Stimulated activated CD4-positive, alpha-beta T cell treated with anti-CD3 and anti-CD28 coated beads, Interleukin-1b, Interleukin-23, amount 100 ng/mL, for 4 hours (primary cell): ENCODE results near the gene CDH4.
"Not testable (repeated sequence)": the region's sequence is repeated elsewhere in the genome, so short reads cannot be mapped to it uniquely, and the experiment has no call there.

Experiments
- DNase-seq, 2 donors: peaks; one replicate each; pipeline ENCODE4 v3.0.0-alpha.2; 2020; ENCODE audit warnings: low read depth in 2 of 2

CDH4 gene

DNA sequence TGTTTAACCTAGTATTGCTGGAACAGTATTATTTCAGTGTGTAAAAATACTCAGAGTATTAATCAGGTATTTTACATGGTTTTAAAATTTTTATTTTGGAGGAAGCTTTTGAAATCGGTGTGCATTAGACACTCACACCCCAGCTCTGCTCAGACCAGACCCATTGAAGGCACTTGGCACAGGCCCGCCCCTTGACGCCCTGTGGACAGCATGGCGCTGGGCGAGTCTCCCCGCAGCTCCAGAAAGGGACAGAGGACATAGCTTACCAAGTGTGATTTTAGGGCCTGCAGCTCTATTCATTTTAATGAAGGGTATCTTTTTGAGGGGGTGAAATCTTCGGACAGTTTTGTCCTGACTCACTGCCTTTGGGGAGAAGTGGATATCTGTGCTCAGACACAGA is 164.5 kb downstream of the CDH4 start:
- DNase-seq: no peak

DNA sequence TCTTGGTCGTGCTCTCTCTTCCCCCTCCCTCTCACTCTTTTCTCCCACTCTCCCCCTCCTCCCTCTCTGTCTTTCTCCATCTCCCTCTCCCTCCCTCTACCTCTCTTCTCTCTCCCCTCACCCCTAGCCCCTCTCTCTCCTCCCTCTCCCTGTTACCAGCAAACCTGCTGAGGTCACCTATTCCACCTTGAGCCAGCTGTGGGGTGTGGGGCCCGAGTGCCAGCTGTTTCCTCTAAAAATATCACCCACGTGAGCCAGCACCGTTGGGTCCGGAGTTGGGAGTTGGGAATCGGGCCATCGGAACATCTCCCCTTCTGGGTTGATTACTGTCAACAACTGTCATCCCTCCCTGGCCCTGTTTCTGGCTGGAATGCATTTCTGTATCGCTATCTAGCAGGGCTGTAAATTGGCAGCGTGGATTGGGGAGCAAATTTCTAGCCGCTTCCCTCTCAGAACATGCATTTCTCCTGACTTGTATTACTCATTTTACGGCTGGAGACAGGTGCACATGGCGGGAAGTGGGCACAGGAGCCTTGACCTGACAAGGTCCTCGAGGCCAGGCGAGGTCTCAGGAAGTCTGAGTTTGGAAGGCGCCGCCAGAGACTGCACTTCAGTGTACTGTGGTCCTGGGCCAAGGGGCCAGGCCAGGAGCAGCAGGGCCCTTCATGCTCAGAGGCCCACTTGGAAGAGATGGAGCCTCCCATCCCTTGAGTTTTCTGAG is 165.3 kb downstream of the CDH4 start:
- DNase-seq: no peak

DNA sequence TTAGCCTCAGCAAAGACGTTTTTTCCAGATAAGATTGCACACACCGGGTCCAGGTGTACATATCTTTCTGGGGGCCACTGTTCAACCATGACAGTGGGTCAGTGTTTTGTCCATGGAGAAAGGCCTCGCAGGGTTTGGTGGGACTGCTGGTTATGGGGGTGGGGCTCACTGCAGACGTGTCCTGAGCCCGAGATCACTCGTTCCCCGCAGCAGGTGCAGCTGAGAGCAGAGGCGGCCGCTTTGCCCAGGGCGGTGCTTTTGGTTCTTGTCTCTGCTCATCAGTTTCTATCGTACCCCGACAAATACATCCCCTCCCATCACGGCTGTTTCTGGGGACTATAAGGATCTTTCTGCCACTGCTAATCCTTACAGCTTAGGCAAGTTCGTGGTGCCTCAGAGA is 166.9 kb downstream of the CDH4 start:
- DNase-seq: no peak

DNA sequence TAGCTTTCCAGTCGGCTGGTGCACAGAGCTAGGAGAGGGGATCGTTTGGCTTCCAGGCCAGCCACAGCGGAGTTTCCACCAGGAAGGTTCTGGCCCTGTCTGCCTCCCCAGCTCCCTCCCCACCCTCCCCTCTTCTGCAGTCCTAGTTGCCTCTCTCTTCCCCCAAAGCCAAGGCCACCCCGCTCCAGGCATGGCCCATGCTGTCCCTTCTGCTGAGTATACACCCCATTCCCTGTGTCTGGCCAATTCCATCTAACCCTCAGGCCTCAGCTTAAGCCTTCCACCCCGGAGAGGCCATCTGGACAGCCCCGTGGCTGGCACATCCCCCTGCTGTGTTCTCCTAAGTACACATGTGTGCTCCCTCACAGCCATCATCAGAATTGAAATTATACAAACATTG is 167.4 kb downstream of the CDH4 start:
- DNase-seq: no peak

DNA sequence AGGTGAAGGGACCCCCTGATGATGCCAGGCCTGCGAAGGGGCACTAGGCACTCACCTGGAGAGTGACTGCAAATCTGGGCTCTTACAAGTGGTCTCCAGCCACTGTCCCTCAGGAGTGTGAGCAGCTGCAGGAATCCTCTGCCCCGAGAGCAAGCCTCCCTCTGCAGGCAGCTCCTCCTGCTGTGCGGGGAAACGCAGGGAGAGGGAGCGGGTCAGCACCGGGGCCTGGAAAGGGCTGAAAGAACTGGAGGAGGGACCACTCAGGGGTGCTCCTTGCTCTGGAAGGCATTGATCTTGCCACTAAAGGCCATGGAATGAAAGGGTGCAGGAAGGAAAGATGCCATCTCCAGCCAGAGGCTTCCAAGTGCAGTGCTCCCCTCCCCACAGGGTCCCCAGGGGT is 168.0 kb downstream of the CDH4 start:
- no peak for DNase-seq

DNA sequence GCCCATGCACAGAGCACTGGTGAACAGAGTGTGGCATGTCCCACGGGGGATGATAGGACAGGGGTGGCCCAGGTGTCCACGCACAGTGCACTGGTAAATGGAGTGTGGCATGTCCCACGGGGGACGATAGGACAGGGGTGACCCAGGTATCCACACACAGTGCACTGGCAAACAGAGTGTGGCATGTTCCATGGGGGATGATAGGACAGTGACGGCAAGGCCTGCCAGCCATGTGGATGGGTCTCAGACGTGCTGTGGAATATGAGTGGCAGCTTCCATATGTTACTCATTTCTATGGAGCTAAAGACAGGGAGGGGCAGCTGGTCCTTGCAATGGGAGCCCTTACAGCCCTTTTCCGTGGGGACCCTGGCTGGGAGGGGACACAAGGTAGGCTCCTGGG is 168.7 kb downstream of the CDH4 start:
- DNase-seq: no peak

DNA sequence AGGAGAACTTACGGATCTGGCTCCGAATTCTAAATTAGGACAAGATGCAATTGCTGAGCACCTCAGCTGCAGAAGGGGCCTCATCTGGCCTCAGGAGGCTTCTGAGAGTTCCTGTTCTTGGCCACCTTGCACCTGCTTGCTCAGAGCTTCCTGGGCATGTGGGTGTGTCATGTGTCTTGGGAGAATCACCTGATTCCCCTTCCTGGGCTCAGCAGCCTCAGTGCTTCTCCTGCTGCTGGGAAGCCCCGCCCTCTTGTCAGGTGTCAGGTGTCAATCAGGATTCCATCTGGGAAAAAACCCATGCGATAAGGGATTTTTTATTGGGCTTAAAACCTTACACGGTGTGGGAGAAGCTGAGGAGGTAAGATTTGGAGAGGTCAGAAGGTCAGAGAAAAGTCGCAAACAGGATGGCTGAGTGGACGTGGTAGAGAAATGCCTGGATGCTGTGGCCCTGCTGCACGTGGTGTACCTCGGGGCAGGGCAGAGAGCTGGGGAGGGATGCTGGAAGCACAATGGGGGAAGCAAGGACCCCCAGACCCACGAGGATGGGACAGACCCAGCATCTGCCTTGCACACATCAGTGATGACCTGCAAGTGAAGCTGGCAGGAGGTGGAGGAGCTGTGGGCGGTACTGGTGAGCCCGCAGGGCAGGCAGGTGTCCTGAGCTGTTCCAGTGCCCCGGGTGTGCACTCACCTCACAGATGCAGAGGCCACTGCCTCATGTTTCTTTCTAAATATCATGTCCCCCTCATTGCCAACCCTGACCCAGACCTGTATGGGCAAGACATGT is 170.8 kb downstream of the CDH4 start:
- no peak for DNase-seq

DNA sequence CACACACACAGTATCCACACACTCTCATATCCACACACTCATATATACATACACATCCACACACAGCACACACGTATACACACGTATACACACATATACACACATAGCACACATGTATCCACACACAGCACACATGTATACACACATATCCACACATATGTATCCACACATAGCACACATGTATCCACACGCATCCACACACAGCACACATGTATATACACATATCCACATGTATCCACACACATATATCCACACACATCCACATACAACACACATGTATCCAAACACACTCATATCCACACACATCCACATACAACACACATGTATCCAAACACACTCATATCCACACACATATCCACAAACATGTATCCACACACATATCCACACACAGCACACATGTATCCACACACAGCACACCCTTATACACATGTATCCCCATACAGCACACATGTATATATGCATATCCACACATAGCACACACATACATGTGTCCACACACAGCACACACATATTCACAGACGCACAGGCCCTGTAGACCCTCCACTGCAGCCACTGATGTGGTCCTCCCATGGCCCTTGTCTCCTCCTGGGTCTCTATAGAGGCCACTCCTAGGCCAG is 172.1 kb downstream of the CDH4 start:
- DNase-seq: no peak

DNA sequence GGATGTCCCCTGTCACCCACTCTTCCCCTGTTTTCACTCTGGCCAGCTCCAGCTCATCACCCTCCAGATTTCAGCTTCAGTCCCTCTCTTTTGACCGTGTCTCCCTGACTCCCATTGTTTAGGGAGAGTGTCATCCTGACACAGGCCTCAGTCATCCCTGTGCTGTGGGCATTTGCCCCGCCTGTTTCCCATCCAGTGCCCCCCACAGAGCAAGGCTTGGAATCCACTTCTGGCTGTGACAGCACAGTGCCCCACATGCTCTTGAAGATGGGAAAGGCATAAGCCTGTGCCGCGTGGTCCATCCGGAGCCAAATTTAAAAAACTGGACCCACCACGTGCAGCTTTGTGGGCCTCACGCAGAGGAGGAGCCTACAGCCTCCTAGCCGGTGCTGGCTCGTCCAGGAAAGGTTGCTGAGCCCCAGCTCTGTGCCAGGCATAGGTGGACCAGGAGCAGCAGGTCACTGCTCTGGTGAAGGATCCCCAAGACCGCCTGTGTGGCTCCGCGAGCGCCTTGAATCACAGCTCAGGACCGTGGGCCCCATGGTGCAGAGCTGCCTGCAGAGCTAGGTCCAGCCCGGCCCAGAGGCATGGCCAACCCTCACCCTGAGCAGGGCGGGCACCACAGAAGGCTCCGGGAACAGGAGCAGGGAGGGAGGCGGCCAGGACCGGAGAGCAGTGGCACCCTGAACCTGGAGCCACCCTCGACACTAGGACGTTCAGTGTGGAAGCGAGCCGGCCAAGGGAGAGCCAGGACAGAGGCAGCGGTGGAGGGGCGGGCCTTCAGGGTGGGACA is 172.8 kb downstream of the CDH4 start:
- no peak for DNase-seq

DNA sequence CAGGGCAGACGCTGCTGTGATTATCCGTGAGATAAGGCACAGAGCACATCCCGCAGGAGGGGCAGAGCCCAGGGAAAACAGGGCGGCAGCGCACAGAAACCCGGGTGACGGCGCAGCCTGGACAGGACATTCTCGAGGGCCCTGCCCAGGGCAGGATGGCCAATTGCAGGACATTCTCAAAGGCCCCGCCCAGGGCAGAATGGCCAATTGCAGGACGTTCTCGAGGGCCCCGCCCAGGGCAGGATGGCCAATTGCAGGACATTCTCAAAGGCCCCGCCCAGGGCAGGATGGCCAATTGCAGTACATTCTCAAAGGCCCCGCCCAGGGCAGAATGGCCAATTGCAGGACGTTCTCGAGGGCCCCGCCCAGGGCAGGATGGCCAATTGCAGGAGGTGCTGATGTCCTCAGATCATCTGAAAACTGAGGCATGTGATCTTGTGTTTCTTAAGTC is 173.5 kb downstream of the CDH4 start:
- not testable (repeated sequence) for DNase-seq

DNA sequence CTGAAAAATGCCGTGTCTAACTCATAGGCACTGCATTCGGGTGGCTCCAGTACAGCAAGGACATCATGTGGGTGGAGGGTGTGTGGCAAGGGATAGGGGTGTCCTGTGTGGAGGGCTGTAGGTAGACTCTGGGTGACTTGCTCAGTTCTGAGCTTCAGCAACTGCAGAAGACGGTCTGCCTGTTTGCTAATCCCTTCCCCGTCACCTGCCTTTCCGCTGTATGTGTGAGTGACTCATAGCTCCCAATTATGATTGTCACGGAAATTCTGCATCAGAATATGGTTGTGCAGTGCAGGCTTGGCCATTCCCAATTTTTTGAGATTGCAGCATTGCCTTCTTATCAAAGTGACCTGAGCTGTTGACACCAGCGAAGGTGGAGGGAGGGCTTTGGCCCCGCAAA is 174.3 kb downstream of the CDH4 start:
- DNase-seq: no peak

DNA sequence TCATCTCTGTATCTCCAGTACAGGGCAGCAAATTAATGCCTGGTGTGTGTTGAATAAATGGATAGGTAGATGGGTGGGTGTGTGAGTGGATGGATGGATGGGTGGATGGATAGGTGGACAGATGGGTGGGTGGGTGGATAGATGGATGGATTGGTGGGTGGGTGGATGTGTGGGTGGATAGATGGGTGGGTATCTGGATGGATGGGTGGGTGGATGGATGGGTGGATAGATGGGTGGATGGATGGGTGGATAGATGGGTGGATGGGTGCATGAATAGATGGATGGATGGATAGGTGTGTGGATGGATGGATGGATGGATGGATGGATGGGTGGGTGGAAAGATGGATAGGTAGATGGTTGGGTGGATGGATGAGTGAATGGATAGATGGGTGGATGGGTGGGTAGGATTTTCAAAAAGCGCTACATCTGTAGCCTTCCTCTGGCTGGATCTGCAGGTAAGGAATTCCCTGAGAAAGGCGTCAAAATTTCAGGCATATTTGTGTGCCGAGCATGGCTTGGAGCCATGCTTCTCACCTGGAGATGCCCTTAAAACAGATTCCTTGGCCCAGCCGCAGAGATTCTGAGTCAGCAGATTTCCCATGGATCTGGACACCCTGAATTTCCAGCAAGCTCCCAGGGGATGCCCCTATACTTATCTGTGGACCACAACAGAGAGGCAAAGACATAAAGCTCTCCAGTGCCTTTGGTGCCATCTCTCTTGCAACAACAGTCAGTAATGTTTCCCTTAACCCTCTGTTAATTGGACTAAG is 177.6 kb downstream of the CDH4 start:
- DNase-seq: no peak

DNA sequence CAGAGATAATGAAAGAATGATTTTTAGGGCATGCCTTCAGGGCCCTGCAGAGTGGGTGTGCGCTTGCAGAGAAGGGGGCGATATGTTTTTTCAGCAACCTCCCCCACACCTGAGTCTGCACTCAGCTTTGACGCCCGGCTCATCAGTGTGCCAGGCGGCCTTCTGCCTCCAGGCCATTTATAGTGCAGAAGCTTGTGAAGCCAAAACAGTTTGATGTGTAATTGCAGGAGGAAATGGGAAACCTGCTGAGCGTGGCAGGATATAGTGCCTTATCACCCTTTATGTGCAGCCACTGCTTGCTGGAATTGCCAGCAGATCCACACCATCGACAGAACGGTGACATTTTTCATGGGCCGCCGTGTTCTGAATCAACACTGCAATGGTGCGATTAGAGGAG is 178.2 kb downstream of the CDH4 start:
- no peak for DNase-seq

DNA sequence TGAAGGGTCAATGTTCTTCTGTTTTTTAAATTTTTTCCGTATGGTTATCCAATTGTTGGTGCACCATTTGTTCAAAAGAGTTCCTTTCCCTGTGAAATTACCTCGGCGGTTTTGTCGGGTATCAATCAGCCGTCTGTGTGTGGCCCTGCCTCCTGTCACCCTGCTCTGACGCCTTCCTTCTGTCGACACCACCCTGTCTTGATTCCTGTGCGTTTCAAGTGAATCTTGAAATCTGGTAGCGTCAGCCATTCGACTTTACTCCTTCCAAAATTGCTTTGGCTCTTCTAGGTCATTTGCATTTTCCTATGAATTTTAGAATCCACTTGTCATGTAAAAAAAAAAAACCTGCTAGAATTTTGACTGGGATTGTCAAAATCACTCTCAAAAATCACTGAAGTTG is 181.1 kb downstream of the CDH4 start:
- DNase-seq: no peak

DNA sequence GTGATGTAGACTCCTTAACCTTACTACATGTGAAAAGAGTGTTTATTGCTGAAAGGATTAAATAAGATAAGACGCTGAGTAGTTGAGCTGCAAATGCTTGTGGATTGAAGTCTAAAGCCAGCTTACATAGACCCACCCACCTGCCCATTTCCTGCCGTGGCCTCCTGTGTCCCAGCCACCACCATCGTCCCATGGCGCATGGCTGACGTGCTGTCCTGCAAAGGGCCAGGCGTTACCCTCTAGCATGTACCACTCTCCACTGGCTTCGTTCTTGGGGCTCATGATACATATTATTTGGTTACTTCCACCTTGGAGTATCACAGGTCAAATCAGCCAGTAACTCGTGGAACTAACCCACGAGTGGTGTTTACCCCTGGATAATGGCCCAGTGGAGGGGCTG is 181.8 kb downstream of the CDH4 start:
- DNase-seq: no peak

DNA sequence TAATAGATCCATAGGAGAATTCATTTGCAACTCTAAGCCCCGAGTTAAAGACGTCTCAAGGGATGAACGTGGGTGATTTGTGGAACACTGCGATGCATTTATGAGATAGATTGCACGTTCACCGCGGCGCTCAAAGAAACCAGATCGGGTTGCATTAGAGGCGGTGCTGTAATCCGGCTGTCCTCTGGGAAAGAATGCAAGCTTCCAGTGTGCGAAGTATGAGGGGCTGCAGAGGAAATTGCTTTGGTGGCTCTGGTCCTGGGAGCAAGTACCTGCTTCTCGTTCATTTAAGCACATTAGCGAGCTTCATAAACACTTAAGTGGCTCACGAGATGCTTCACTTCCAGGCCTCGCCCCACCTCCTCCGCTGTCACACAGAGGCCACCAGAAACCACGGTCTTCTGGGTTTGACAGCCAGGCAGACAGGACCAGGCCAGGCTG is 182.3 kb downstream of the CDH4 start:
- DNase-seq: no peak

DNA sequence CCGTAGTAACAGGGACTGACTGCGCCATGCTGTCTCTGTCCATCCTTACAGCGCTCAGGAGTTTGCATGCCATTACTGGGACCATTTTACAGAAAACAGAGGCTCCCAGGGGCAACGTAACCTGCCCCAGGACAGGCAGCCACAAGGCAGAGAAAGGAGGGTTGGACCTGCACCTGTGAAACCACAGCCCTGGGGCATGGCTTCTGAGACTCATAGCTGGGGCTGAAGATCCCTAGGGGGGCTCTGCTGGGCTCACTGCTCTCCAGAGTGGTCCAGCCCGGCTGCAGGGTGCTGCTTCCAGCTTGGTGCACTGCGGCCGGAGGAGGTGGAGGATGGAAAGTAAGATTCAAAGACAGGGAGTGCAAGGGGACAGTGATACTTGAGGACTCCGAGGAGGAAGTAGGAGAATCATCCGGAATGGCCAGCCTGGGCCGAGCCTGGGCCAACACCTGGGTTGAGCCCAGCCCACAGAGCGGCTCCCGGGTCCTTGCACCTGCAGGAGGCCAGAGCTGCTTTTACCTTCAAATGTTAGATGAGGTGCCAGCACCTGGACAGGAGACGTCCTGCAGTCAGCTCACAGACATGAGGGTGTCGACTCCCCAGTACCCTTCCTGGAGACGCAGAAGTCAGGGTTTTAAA is 183.2 kb downstream of the CDH4 start:
- DNase-seq: no peak

DNA sequence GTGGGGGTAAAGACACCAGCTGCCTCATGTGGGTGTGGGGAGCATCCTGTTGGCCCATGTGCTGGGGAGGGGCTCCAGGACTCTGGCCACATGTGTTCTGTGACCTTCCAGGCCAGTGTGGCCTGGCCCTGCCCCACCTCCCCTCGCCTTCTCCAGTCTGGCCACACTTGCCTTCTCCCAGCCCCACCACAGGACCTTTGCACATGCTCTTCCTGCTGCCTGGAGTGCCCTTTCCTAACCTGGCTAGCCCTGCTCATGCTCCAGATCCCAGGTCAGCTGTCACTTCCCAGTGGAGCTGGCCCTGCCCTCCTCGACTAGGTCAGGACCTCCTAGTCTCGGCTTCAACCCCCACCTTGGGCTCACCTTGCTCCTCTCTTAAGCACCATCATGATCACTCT is 183.8 kb downstream of the CDH4 start:
- no peak for DNase-seq

DNA sequence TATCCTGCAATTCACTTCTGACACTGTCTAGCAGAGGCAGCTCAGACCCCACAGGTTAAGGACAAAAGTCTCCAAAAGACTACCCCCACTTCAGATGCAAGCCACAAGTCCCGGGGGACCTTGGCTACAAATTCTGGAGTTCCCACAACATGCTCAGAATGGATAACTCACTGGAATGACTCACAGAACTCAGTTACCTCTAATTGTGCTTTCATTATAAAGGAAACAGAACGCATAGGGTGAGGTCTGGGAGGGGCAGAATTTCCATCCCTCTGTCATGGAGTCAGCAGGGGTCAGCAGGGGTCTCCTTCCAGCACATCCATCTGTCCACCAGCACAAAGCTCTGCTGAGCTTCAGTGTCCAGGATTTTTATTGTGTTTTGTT is 184.2 kb downstream of the CDH4 start:
- DNase-seq: no peak

DNA sequence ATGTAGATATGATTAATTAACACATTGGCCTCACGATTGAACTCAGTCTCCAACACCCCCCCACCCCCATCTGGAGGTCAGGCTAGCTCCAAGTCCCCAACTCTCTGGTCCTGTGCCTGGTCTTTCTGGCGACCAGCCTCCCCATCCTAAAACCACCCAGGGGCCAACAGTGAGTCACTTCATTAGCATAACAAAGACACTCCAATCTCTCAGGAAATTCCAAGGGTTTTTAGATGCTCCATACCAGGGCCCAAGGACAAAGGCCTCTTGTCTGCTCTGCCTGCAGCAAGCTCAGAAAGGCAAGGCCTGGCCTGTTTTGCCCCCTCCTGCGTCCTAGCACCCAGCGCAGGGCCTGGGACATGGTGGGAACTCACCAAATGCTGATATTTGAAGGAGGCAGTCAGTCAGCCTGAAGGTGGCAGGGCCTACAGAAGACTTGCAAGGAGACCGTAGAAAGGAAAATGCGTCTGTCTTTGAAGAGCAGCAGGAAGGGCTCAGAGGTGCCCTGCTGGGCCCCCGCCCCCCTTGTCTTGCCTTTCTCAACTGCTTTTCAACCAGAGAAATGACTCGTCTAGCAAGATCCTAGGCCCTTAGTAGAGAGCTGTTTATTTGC is 184.7 kb downstream of the CDH4 start:
- DNase-seq: no peak
